HK-2 (cell line): Measurements from ENCODE around the gene ATP8A2.

Experiments
- DNase-seq: peaks from one replicate; pipeline ENCODE4 v3.0.0-alpha.2; 2018; ENCODE audit not compliant: unreplicated experiment

Gene ATP8A2

GRCh38 chr13:25630329-25630900 lies 258.6 kb downstream of the ATP8A2 start:
- DNase-seq: no peak

- DNase-seq: no peak
Observed at GRCh38 chr13:25632166-25632888, 260.6 kb downstream of the ATP8A2 start.

DNA sequence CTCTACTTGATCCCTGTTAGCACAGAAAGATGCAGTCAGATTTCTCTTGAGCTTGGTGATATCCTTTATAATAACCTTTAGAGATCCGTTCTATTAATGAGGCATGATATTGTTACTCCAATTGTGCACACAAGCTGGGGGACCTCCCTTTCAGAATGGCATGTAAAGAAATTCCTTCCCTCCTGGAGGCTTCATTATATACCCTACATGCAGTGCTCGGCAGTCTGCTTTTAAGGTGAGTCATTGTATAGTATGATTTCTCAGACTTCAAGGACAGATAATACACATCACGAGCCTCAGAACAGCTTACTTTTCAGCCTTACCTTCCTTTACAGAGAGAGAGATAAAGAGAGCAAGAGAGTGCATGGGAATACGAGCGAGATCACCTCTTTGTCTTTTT lies 261.3 kb downstream of the ATP8A2 start:
- no peak for DNase-seq

GRCh38 chr13:25645681-25646080 lies 273.9 kb downstream of the ATP8A2 start:
- no peak for DNase-seq

DNA sequence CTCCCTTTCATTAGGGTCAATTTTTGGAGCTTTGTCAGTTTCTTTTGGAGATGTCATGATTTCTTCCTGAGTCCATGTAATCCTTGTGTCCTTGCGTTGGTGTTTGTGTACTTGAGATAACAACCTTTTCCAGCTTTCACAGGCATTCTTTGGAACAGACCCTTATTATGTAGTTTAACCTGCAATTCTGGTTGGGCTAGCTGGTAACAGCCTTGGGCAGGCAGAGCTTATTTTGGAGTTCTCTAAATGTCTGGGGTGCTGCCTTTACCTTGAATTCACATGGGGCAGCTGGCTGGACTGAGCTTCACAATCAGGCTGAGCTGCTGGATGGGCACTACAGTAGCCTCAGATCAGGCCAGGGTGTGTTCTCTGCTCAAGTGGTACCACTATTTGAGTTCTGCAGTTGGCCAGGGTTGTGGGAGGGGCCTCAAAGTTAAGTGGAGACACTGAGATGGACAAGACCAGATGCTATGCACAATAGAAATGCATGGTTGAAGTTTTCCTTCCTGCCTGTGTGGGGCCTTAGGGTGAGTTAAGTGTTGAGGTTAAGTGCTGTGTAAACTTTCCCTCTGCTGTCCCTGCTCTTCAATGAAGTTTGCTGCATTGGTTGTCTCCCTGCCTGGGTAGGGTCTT lies 277.3 kb downstream of the ATP8A2 start:
- no peak for DNase-seq

DNA sequence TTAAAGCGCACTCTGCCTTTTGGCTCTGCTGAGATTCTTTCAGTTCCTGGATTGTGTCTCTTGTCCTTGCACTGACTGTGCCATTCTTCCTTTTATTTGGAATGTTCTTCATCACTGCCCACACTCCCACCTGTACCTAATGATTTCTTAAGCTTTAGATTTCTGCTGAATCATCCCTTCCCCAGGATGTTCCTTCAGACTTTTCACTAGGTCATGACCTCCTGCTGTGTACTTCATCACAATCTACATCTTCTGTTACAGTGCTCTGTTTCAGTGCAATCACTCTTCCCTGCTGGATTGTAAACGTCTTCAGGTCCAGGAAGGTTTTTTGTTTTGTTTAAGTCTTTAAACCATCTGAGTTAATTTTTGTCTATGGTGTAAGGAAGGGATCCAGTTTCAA lies 281.0 kb downstream of the ATP8A2 start:
- no peak for DNase-seq

GRCh38 chr13:25654322-25654721 lies 282.5 kb downstream of the ATP8A2 start:
- no peak for DNase-seq

DNA sequence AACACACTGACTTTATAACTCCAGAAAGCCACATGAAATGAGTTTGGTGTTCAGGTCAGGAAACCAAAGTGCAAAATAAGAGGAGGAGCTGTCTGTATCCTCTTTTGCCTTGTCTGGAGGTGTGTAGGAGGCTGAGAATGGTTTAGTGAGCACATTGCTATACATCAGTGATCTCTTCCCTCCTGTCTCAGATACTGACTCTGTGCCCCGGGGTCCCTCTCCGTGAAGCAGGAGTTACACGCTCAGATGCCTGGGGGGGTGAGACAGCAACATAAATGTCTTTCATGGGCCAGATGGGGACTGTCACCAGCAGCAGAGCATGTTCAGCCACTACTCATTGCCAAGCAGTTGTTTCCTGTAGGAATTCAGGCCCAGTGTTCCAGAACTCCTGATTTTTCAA lies 285.4 kb downstream of the ATP8A2 start:
- DNase-seq: no peak

- no peak for DNase-seq
Observed at GRCh38 chr13:25659091-25659795, 287.5 kb downstream of the ATP8A2 start.

GRCh38 chr13:25660996-25661395 lies 289.2 kb downstream of the ATP8A2 start:
- DNase-seq: no peak

DNA sequence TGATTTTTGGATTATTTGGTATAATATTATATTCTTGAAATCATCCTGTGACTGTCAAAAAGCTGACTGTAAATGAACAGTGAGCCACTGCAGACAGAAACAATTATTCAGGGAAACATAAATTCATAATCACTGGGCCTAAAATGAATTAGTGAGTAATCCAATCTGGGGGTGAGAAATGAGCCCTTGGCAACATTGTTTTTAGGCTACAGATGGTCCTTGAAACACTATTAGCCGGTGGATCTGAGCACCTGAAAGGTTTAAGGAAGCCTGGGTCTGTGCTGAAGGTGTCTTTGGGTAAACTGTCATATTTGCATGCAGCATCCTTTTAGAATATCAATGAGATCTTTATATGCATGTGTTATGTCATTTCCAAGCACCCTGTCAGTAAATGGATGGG lies 290.7 kb downstream of the ATP8A2 start:
- no peak for DNase-seq

DNA sequence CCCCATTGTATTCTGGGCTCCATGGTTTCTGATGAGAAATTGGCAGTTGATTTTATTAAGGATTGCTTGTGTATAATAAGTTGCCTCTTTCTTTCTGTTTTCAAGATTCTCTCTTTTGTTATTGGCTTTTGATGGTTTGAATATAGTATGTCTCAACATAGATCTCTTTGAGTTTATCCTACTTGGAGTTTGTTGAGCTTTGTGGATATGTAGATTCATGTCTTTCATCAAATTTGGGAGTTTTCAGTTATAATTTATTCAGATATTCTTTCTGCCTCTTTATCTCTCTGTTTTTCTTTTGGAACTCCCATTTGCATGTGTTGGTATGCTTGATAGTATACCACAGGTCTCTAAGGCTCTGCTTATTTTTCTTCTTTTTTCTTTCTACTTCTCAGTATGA lies 296.6 kb downstream of the ATP8A2 start:
- DNase-seq: no peak

DNA sequence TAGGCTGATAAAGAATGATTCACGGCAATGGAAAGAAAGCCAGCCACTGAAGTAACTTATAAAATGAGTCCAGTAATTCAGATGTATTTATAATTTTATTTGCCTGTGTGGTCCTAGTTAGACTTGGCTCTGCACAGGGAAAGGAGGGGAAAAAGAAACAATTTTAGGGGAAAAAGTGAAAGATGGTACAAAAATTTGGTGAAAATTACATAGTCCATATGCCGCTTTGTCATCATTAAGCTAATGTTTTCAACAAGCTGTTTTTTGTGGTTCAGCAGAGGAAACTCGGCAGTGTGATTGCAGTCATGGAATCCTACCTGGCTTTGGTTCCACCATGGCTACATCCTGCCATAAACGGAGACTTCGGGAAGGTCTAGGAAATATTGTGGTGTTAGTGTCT lies 301.9 kb downstream of the ATP8A2 start:
- no peak for DNase-seq

GRCh38 chr13:25674371-25674770 lies 302.6 kb downstream of the ATP8A2 start:
- no peak for DNase-seq

- no peak for DNase-seq
Observed at GRCh38 chr13:25675060-25675459, 303.3 kb downstream of the ATP8A2 start.

DNA sequence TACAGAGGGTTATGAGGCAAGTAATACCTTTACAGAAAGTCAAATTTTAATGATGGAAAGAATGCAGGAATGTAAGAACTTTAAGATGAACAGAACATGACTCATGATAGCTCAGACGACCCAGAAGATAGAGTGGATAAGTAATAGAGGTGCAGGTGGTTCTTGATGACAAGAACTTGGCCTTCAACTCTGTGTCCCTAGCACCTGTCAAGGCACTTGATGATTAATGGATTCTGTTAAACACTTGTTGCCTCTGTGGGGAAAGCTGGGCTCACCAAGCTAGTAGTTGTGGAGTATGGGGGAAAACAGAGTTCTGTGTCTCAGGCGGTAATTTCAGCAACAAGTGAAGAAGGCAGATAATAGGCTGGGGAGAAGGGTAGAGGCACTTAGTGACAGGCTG lies 306.2 kb downstream of the ATP8A2 start:
- DNase-seq: no peak

GRCh38 chr13:25678398-25678797 lies 306.6 kb downstream of the ATP8A2 start:
- no peak for DNase-seq

DNA sequence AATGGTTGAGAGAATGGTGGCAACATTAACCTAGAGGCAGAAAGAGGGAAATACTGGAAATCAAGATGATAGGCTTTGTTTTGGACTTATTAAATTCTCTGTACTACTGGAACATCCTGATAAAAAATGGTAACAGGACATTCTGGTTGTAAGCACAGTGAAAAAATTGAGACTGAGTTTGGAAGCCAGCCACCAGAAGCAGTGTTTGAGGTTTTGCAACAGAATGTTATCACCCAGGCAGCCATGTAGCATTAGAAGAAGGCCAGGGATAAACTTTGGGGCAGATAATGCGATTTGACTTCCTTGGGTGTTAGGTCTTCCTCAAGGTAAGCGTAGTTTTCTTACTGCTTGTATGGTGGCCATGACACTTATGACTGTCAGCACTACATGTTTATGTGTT lies 307.4 kb downstream of the ATP8A2 start:
- DNase-seq: no peak

GRCh38 chr13:25679936-25680335 lies 308.2 kb downstream of the ATP8A2 start:
- no peak for DNase-seq

- DNase-seq: no peak
Observed at GRCh38 chr13:25682276-25682675, 310.5 kb downstream of the ATP8A2 start.

- no peak for DNase-seq
Observed at GRCh38 chr13:25683056-25683455, 311.3 kb downstream of the ATP8A2 start.

- no peak for DNase-seq
Observed at GRCh38 chr13:25683662-25684370, 312.0 kb downstream of the ATP8A2 start.
